SK-N-MC (cell line): ENCODE measurements around the gene ITGB6.

Source experiments
- DNase-seq: peaks from one replicate; pipeline ENCODE4 v3.0.0-alpha.2; 2011; ENCODE audit warnings: low read depth, low spot score
- H3K27ac ChIP-seq: fragments of 200-600 bp; sonication (generic); 2 replicates; pipeline ENCODE4 v1.5.1; 2016; ENCODE audit warnings: mixed run types
- H3K36me3 ChIP-seq: fragments of 200-600 bp; sonication (generic); 2 replicates; pipeline ENCODE4 v1.6.1; 2017; ENCODE audit warnings: antibody characterized with exemption, low read length, mixed read lengths; ENCODE audit not compliant: insufficient read depth
- H3K4me3 ChIP-seq: fragments of 200-600 bp; sonication (generic); 2 replicates; pipeline ENCODE4 v1.5.1; 2016
- H3K9ac ChIP-seq: fragments of 200-600 bp; sonication (generic); 2 replicates; pipeline ENCODE4 v1.8.0; 2017; ENCODE audit warnings: mixed run types, mixed read lengths; ENCODE audit not compliant: insufficient read length
- H3K9me3 ChIP-seq: fragments of 200-600 bp; sonication (generic); 2 replicates; pipeline ENCODE4 v1.6.1; 2017; ENCODE audit warnings: low read depth, mild to moderate bottlenecking, antibody characterized with exemption, low read length, moderate library complexity, mixed read lengths
- EZH2 ChIP-seq: fragments of 200-600 bp; sonication (generic); IDR thresholded peaks from one replicate; pipeline ENCODE4 v1.6.1; 2017; ENCODE audit warnings: antibody characterized with exemption
- FOXP2 ChIP-seq: optimal IDR thresholded peaks from 2 replicates; pipeline ENCODE3; 2011; ENCODE audit warnings: mild to moderate bottlenecking, moderate library complexity; ENCODE audit not compliant: insufficient read depth; ENCODE audit errors: extremely low read length, control extremely low read depth
- POLR2AphosphoS5 ChIP-seq: IDR thresholded peaks from 2 replicates; pipeline ENCODE4 v1.6.1; 2012; ENCODE audit warnings: mild to moderate bottlenecking, low read depth, low read length, borderline replicate concordance

Gene ITGB6

GRCh38 chr2:160232905-160233475 is 32.9 kb upstream of the ITGB6 start:
- Histone ChIP-seq H3K9me3 (no peaks in the 10 kb centered on the region), H3K27ac (no peak overlapping the region), H3K9ac (no peak overlapping the region), H3K36me3 (no peaks in the 10 kb centered on the region), H3K4me3 (no peak overlapping the region)
- TF ChIP-seq POLR2AphosphoS5 (no peak), FOXP2 (no peak), EZH2 (no peak)
- no peak for DNase-seq

- DNase-seq = no peak
- no peak for TF ChIP-seq POLR2AphosphoS5
- TF ChIP-seq EZH2 = no peak
- no peak for TF ChIP-seq FOXP2
- no peak overlapping the region for H3K4me3 ChIP-seq
- no peaks in the 10 kb centered on the region for H3K36me3 ChIP-seq
- H3K9ac ChIP-seq = no peak overlapping the region
- no peak overlapping the region for H3K27ac ChIP-seq
- no peaks in the 10 kb centered on the region for H3K9me3 ChIP-seq
These were observed 29.5 kb upstream of the ITGB6 start for GRCh38 chr2:160229591-160229990.

GRCh38 chr2:160228141-160228917 is 28.3 kb upstream of the ITGB6 start:
- Histone ChIP-seq H3K9ac (no peak overlapping the region), H3K27ac (no peak overlapping the region), H3K9me3 (no peaks in the 10 kb centered on the region), H3K4me3 (no peak overlapping the region), H3K36me3 (no peaks in the 10 kb centered on the region)
- TF ChIP-seq POLR2AphosphoS5 (no peak), FOXP2 (no peak), EZH2 (no peak)
- DNase-seq = no peak

DNA sequence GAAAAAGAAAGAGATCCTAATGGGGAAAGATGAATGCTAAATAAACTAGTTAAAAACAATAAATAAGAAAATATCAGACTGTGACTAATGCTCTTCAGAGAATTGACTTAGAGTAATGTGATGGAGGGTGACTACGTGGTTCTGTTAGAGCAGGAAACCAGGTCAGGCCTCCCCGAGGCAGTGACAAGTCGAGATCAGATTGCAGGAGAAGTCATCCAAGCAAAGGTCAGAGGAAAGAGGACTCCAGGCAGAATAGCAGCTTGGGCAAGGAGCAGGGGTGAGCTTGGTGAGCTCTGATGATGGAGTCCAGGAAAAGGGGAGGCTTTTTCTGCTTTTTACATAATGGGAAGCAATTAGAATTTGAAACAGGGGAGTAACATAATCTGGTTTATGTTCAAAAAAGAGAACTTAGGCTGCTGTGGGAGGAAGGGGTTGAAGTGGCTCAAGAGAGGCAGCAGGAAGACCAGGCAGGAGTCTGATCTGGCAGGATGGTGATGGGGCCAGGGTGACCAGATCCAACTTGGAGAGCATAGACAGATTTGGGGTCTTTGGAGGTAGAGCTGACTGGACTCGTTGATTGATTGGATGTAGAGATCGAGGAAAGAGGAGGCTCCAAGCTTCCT is 27.3 kb upstream of the ITGB6 start:
- no peak for TF ChIP-seq FOXP2
- no peak for TF ChIP-seq POLR2AphosphoS5
- TF ChIP-seq EZH2 = no peak
- no peaks in the 10 kb centered on the region for H3K9me3 ChIP-seq
- no peak overlapping the region for H3K4me3 ChIP-seq
- no peak overlapping the region for H3K9ac ChIP-seq
- no peak overlapping the region for H3K27ac ChIP-seq
- H3K36me3 ChIP-seq = no peaks in the 10 kb centered on the region
- no peak for DNase-seq

- DNase-seq = no peak
- Histone ChIP-seq H3K36me3 (no peaks in the 10 kb centered on the region), H3K27ac (no peak overlapping the region), H3K4me3 (no peak overlapping the region), H3K9me3 (no peaks in the 10 kb centered on the region), H3K9ac (no peak overlapping the region)
- no peak for TF ChIP-seq POLR2AphosphoS5
These were observed 26.3 kb upstream of the ITGB6 start for GRCh38 chr2:160226367-160226766.

DNA sequence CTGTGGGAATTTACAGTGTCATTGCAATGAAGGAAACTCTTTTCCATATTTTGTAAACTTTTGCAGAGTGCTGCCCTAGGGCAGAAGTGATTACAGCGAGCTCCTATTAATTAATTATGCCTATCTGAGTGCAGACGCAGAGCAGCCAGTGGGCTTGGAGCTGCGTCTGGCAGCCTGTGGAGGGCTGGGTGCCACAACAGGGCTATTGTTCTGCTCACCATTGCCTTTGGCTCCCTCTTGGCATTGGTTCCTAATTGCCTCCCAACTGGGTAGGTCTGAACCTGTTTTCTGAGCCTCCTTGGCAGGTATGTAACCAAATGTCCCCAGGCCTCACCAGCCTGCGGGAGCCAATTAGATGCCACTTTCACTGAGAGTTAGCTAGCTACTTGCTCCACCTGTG is 25.6 kb upstream of the ITGB6 start:
- TF ChIP-seq EZH2 (no peak), FOXP2 (peak; percentile 18)
- Histone ChIP-seq H3K4me3 (no peak overlapping the region), H3K9me3 (no peaks in the 10 kb centered on the region), H3K27ac (no peak overlapping the region), H3K36me3 (no peaks in the 10 kb centered on the region), H3K9ac (no peak overlapping the region)
- no peak for DNase-seq

- no peak overlapping the region for H3K4me3 ChIP-seq
- H3K27ac ChIP-seq = no peak overlapping the region
- no peak overlapping the region for H3K9ac ChIP-seq
- H3K9me3 ChIP-seq = no peaks in the 10 kb centered on the region
- DNase-seq = no peak
- no peaks in the 10 kb centered on the region for H3K36me3 ChIP-seq
- no peak for TF ChIP-seq FOXP2
- TF ChIP-seq POLR2AphosphoS5 = no peak
- no peak for TF ChIP-seq EZH2
These were observed 24.4 kb upstream of the ITGB6 start for GRCh38 chr2:160224507-160224906.

- no peaks in the 10 kb centered on the region for H3K9me3 ChIP-seq
- H3K27ac ChIP-seq = no peak overlapping the region
- no peak for TF ChIP-seq EZH2
- TF ChIP-seq FOXP2 = no peak
- TF ChIP-seq POLR2AphosphoS5 = no peak
- H3K9ac ChIP-seq = no peak overlapping the region
- no peaks in the 10 kb centered on the region for H3K36me3 ChIP-seq
- H3K4me3 ChIP-seq = peak overlapping the region; percentile 9; the same call in 1 of the 2 replicates
- no peak for DNase-seq
These were observed 24.0 kb upstream of the ITGB6 start for GRCh38 chr2:160224060-160224459.

GRCh38 chr2:160223560-160223959 is 23.5 kb upstream of the ITGB6 start:
- no peak for DNase-seq
- no peaks in the 10 kb centered on the region for H3K9me3 ChIP-seq
- H3K4me3 ChIP-seq = peak overlapping the region; percentile 9; the same call in 1 of the 2 replicates
- H3K36me3 ChIP-seq = no peaks in the 10 kb centered on the region
- TF ChIP-seq FOXP2 (no peak), EZH2 (no peak), POLR2AphosphoS5 (no peak)
- no peak overlapping the region for H3K27ac ChIP-seq
- no peak overlapping the region for H3K9ac ChIP-seq
